ENCODE measurements around the gene PRKCE.

DNA sequence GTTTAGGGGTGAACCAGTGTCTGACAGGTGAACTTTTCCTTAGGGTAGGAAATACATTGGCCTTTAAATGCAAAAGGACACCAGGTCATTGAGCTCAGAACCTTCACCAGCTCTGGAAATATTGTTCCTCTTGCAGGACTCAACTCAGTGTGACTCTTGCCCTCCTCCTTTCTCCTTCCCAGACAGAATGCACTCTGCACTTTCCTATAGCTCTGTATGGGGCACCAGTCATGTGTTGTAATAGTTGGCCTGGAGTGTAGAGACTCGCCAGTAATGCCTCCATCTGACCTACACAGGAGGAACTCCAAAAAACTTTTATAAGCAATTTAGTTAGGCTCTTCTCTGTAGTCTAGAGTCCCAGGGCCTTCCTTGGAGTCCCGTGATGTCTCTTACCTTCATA lies 397.2 kb downstream of the PRKCE start:
- TF ChIP-seq POLR2AphosphoS5 (IDR thresholded peaks at IDR 0.05), result no peak
- TF ChIP-seq, protein P1, sequence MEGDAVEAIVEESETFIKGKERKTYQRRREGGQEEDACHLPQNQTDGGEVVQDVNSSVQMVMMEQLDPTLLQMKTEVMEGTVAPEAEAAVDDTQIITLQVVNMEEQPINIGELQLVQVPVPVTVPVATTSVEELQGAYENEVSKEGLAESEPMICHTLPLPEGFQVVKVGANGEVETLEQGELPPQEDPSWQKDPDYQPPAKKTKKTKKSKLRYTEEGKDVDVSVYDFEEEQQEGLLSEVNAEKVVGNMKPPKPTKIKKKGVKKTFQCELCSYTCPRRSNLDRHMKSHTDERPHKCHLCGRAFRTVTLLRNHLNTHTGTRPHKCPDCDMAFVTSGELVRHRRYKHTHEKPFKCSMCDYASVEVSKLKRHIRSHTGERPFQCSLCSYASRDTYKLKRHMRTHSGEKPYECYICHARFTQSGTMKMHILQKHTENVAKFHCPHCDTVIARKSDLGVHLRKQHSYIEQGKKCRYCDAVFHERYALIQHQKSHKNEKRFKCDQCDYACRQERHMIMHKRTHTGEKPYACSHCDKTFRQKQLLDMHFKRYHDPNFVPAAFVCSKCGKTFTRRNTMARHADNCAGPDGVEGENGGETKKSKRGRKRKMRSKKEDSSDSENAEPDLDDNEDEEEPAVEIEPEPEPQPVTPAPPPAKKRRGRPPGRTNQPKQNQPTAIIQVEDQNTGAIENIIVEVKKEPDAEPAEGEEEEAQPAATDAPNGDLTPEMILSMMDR (IDR thresholded peaks at IDR 0.05), result no peak
- no peak for TF ChIP-seq POLR2A (IDR thresholded peaks at IDR 0.05)
- no peak for TF ChIP-seq EP300 (IDR thresholded peaks at IDR 0.05)
